Pericardium fibroblast (primary cell): ENCODE data around the gene CCDC198. TPM values are rescaled to one million over a fixed set of nuclear protein-coding genes. Genes with fewer than 3 reads are reported as not detected.

Experiments used
- total RNA-seq: library from RNA; depleted of rRNA; stranded (reverse); fragments of >200 nt; gene quantifications from 2 replicates; pipeline ENCODE4 v1.2.3, GENCODE V29; 2015

CCDC198 gene, protein sequence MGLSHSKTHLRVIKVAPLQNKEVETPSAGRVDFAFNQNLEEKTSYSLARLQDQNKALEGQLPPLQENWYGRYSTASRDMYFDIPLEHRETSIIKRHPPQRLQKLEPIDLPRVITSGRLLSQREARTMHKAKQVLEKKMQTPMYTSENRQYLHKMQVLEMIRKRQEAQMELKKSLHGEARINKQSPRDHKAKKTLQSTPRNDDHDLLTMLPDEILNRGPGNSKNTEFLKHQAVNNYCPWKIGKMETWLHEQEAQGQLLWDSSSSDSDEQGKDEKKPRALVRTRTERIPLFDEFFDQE
- not detected in 2 replicates for total RNA-seq

GRCh38 chr14:57493467-57494181 lies at the start of gene CCDC198:
Gene CCDC198 (minus strand): TSS chr14:57493857. CDS start chr14:57493715, 142 bp downstream.

Other genes with a start within 250 kb of the CCDC198 start
- gene EXOC5, start 225.0 kb downstream of the CCDC198 start, total RNA-seq, result 30.7 and 40.8 TPM in 2 replicates
- 7.3 and 18.1 TPM in 2 replicates for gene AP5M1, start 224.9 kb downstream of the CCDC198 start, total RNA-seq
- gene NAA30, start 103.3 kb downstream of the CCDC198 start, total RNA-seq, result 10.1 and 12.3 TPM in 2 replicates